A549 (cell line): ENCODE results near the gene CAV1. TPM values are rescaled to one million over a fixed set of nuclear protein-coding genes. Genes with fewer than 3 reads are reported as not detected.

ENCODE experiments used
- ATAC-seq, 2 experiments: fragments of 200-7000 bp in 1 of 2; fragments of >200 bp in 1 of 2; cut with Nextera tagmentation in 1 of 2; cut with Tn5 transposase in 1 of 2; 3 replicates each; pipeline versions ENCODE4 v1.8.0 to v1.9.1; 2018 to 2020; ENCODE audit warnings: mild to moderate bottlenecking in 1 of 2, moderate library complexity in 1 of 2
- CTCF ChIA-PET: fragments of 300-600 bp; sonication (Branson Sonifier 250); formaldehyde crosslinking; extraction: SDS; loops from one replicate; lab custom pipeline; 2021; ENCODE audit warnings: antibody characterized with exemption, inconsistent platforms; lab: Yijun Ruan, JAX
- POLR2A ChIA-PET: fragments of 350-600 bp; formaldehyde crosslinking; extraction: SDS; loops from one replicate; lab custom pipeline; 2021; ENCODE audit warnings: antibody characterized with exemption, inconsistent platforms; lab: Yijun Ruan, JAX
- DNase-seq, 2 experiments: peaks; one replicate each; pipeline versions ENCODE4 v3.0.0 to v3.0.0-alpha.2; 2011 to 2016; ENCODE audit warnings: low read depth in 1 of 2, low spot score in 1 of 2
- FAIRE-seq: peaks from 2 replicates; lab custom pipeline; 2011; peaks lifted over from hg19 to GRCh38; lab: Jason Lieb, UNC
- H3K27ac ChIP-seq, 2 experiments: fragments of >200 bp; sonication (Bioruptor Twin); formaldehyde crosslinking; 3 replicates each; pipeline ENCODE4 v1.5.1; 2016 to 2017
- H3K4me1 ChIP-seq: fragments of >200 bp; sonication (Bioruptor Twin); formaldehyde crosslinking; 3 replicates; pipeline ENCODE4 v1.6.1; 2016
- H3K4me2 ChIP-seq: fragments of >200 bp; sonication (Bioruptor Twin); formaldehyde crosslinking; 3 replicates; pipeline ENCODE4 v1.6.1; 2016
- H3K4me3 ChIP-seq: fragments of >200 bp; sonication (Bioruptor Twin); formaldehyde crosslinking; 3 replicates; pipeline ENCODE4 v1.5.1; 2016
- H3K9me3 ChIP-seq: fragments of >200 bp; sonication (Bioruptor Twin); formaldehyde crosslinking; 3 replicates; pipeline ENCODE4 v1.6.1; 2016
- CBX2 ChIP-seq: fragments of 200-600 bp; sonication (generic); IDR thresholded peaks from 2 replicates; pipeline ENCODE4 v1.6.1; 2016; ENCODE audit warnings: low read depth, mild to moderate bottlenecking, borderline replicate concordance
- CHD2 ChIP-seq: fragments of 150-350 bp; IDR thresholded peaks from 2 replicates; pipeline ENCODE4 v1.6.1; 2014; ENCODE audit warnings: low read length; ENCODE audit not compliant: partially characterized antibody
- CTCF ChIP-seq: fragments of >200 bp; sonication (Bioruptor Twin); formaldehyde crosslinking; IDR thresholded peaks from 3 replicates; pipeline ENCODE4 v1.5.1; 2016
- ESRRA ChIP-seq: fragments of 150-350 bp; IDR thresholded peaks from 2 replicates; pipeline ENCODE4 v1.6.1; 2014; ENCODE audit warnings: mild to moderate bottlenecking, low read length, borderline replicate concordance
- GATA3 ChIP-seq: IDR thresholded peaks from 2 replicates; pipeline ENCODE4 v1.6.1; 2012; ENCODE audit warnings: borderline replicate concordance
- HEYL ChIP-seq: fragments of 250-450 bp; sonication (Bioruptor Pico); IDR thresholded peaks from 2 replicates; pipeline ENCODE4 v1.8.0; 2021; ENCODE audit warnings: mild to moderate bottlenecking, moderate library complexity
- MYC ChIP-seq: IDR thresholded peaks from 2 replicates; pipeline ENCODE4 v1.6.1; 2012; ENCODE audit warnings: mild to moderate bottlenecking, inconsistent platforms, low read length, improper control_type of control experiment, borderline replicate concordance
- NFE2L2 ChIP-seq: fragments of 150-350 bp; conservative IDR thresholded peaks from 2 replicates; pipeline ENCODE4 v1.6.1; 2014; ENCODE audit warnings: low read length
- PBX3 ChIP-seq: IDR thresholded peaks from 2 replicates; pipeline ENCODE4 v1.6.1; 2012
- RAD21 ChIP-seq, 2 experiments: fragments of >200 bp in 1 of 2; sonication (Bioruptor Twin) in 1 of 2; formaldehyde crosslinking in 1 of 2; IDR thresholded peaks in 1 of 2; conservative IDR thresholded peaks in 1 of 2; 2 replicates in 1 of 2; 3 replicates in 1 of 2; pipeline ENCODE4 v1.6.1; 2012 to 2018; ENCODE audit warnings: inconsistent platforms in 1 of 2
- SMC3 ChIP-seq: fragments of >200 bp; sonication (Bioruptor Twin); formaldehyde crosslinking; IDR thresholded peaks from 3 replicates; pipeline ENCODE4 v1.6.1; 2018; ENCODE audit warnings: inconsistent platforms
- ZFP36 ChIP-seq: fragments of 450-650 bp; IDR thresholded peaks from 2 replicates; pipeline ENCODE4 v1.6.1; 2014; ENCODE audit warnings: borderline replicate concordance; ENCODE audit not compliant: partially characterized antibody
- WGBS: methylation state at CpG from one replicate; pipeline ENCODE4 v1.1.6; 2017; ENCODE audit errors: missing lambda C conversion rate; 5-methylcytosine and 5-hydroxymethylcytosine counted together
- polyA plus RNA-seq, 4 experiments: library from polyadenylated mRNA; depleted of rRNA in 3 of 4; stranded (reverse); fragments of >200 nt; fragmentation: RNase III in 1 of 4; extraction: RNeasy Plus Mini Kit Qiagen cat#74134 plus additional on column Dnase treatment in 1 of 4; gene quantifications; 2 replicates in 3 of 4; 3 replicates in 1 of 4; pipeline ENCODE4 v1.2.3, GENCODE V29; 2011 to 2017
- TF ChIP-seq, protein P1 (sequence below): fragments of 450-650 bp; IDR thresholded peaks from 2 replicates; pipeline ENCODE4 v1.6.1; 2014; ENCODE audit warnings: antibody characterized with exemption
- TF ChIP-seq, protein P2 (sequence below): fragments of >200 bp; sonication (Bioruptor Twin); formaldehyde crosslinking; IDR thresholded peaks from 3 replicates; pipeline ENCODE4 v1.6.1; 2016

Gene CAV1
- polyA plus RNA-seq, 2 of the 4 experiments (the other 2 are of a cell fraction): 365 to 493 TPM

DNA sequence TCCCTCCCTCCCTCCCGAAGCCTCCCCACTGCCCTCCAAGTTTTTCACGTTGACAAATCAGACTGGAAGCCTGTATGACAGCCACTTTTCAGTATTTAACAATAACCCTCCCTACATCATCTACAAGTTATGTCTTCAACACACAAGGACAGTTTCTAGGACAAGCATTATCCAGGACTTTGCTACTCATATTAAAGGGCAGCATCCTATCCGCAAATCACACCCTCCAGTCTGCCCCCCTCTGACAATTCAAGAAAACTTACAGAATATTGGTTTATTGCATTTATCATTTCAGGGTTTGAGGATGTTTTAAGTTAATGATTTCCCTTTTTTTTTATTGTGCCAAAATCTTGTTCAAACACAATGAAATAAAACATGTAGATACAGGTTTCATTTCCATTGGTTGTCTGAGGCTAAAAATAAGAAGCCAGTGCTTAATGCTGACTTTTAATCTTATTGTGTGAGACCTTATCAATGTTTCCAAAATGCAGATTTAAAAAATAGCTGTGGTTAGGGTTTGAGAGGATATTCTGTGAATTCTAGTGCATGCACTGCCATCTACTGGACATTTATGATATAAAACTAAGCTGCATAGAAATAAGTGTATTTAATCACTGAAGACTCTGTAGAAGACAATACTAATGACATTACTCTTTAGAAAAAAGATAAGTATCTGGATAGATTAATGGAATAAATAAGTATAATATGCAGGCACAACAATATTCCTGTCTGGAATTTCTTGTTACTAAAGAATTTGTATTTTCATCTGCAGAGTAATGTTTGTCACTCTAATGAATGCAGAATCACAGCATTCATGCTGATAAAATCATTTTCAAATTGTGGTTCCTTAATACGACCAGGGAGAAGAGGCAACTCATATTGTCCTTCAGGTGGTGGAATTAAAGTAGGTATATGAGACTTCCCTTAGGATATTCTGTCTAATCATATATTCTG, 64.1 kb downstream of the CAV1 start:
- Histone ChIP-seq H3K4me2 (peak overlapping the region; percentile 61), H3K9me3 (0 out of 3 replicates have a peak, but pooled peaks cover 3% of the 10 kb centered on the region), H3K4me1 (peaks cover 34% of the 10 kb centered on the region), H3K27ac (peak overlapping the region; percentile 69 to 80), H3K4me3 (no peak overlapping the region)
- peak; percentile 69 to 73; a peak in 4 of 6 replicates for ATAC-seq
- CTCF ChIA-PET: interaction anchor here (0.5 to 5.9 kb wide), 51 partner anchors 9 to 428 kb away, joined by 3 to 75 read pairs (median 4); partner anchors contain the start of gene CAV2
- TF ChIP-seq PBX3 (no peak), MYC (no peak), CBX2 (no peak), CTCF (peak; percentile 94), NFE2L2 (no peak), GATA3 (peak; percentile 13; the same call in 1 of the 2 replicates), ESRRA (no peak), ZFP36 (no peak), SMC3 (peak; percentile 96), RAD21 (conservative IDR thresholded peaks at IDR 0.05 in 1 of 2, IDR thresholded peaks at IDR 0.05 in 1 of 2) (peak; percentile 97 to 98), CHD2 (no peak)
- TF ChIP-seq, protein P1, sequence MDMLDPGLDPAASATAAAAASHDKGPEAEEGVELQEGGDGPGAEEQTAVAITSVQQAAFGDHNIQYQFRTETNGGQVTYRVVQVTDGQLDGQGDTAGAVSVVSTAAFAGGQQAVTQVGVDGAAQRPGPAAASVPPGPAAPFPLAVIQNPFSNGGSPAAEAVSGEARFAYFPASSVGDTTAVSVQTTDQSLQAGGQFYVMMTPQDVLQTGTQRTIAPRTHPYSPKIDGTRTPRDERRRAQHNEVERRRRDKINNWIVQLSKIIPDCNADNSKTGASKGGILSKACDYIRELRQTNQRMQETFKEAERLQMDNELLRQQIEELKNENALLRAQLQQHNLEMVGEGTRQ: no peak
- TF ChIP-seq, protein P2, sequence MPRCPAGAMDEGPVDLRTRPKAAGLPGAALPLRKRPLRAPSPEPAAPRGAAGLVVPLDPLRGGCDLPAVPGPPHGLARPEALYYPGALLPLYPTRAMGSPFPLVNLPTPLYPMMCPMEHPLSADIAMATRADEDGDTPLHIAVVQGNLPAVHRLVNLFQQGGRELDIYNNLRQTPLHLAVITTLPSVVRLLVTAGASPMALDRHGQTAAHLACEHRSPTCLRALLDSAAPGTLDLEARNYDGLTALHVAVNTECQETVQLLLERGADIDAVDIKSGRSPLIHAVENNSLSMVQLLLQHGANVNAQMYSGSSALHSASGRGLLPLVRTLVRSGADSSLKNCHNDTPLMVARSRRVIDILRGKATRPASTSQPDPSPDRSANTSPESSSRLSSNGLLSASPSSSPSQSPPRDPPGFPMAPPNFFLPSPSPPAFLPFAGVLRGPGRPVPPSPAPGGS: no peak
- WGBS: 4% methylated on average over 4 of the region's 4 CpGs
- peak; percentile 90 for FAIRE-seq
- DNase-seq: peak; percentile 29 to 63
- POLR2A ChIA-PET: interaction anchor here (0.6 to 2.3 kb wide), 7 partner anchors 12 to 409 kb away, joined by 3 to 15 read pairs (median 3); no protein-coding TSS in a partner anchor

DNA sequence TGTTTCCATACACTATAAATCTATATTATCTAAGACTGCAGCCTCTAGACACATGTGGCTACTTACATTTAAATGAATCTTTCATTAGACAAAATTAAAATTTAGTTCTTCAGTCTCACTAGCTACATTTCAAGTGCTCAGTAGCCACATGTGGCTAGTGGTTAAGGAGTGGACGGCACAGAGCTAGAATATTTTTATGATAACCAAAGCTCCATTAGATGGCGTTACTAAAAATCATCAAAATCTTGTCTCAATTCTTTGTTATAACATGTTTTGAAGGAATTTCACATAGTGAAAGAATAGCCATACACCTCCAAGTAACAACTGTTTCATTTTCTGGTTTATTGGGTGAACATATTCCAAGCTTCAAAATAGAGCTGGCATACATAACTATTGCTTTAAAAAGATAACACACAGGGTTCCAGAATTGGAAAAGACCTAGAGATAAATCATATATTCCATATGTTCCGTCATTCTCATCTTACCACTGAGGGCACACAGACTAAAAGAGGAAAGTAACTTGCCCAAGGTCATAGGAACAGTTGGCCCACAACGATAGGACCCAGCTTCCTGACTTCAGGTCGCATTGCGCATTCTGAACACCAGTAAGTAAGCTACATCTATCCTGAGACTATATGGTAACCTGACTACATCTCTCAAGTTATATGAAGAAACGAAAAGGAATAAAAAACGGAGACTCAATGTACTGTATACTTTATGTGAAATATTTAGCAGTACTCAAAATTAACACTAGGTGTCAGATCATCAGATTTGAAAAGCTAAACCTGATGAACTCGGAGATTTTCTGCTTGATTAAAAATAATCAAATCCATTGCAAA, 66.6 kb downstream of the CAV1 start:
- POLR2A ChIA-PET: interaction anchor here (0.7 to 1.7 kb wide), 4 partner anchors 11 to 80 kb away, joined by 3 to 6 read pairs (median 4); no protein-coding TSS in a partner anchor
- ATAC-seq: peak; percentile 69 to 77; a peak in 5 of 6 replicates
- DNase-seq: peak in 1 of 2 experiments; percentile 42
- peak; percentile 7 for FAIRE-seq
- Histone ChIP-seq H3K4me3 (peak overlapping the region; percentile 43), H3K4me1 (peaks cover 34% of the 10 kb centered on the region), H3K27ac (peak overlapping the region; percentile 74 to 84), H3K9me3 (0 out of 3 replicates have a peak, but pooled peaks cover 3% of the 10 kb centered on the region), H3K4me2 (peak overlapping the region; percentile 87)
- CTCF ChIA-PET: interaction anchor here (0.6 to 5.2 kb wide), 92 partner anchors 9 to 458 kb away, joined by 3 to 79 read pairs (median 4); partner anchors contain the start of gene MET
- TF ChIP-seq GATA3: no peak
- no peak for TF ChIP-seq HEYL (CRISPR knock-in tag)
- TF ChIP-seq CTCF: peak; percentile 75
- TF ChIP-seq, protein P1: no peak
- peak; percentile 62 to 73 for TF ChIP-seq RAD21 (conservative IDR thresholded peaks at IDR 0.05 in 1 of 2, IDR thresholded peaks at IDR 0.05 in 1 of 2)
- TF ChIP-seq SMC3: peak; percentile 88
- TF ChIP-seq CBX2: no peak
- WGBS: 5% methylated on average over 9 of the region's 9 CpGs
